ENCODE results near the gene EPHB3. TPM values are rescaled to one million over a fixed set of nuclear protein-coding genes. Genes with fewer than 3 reads are reported as not detected.

EPHB3 gene
- total and polyA plus RNA-seq, 10 of the 15 experiments (the other 5 are each of a cell fraction or from before 2014, with no cell fraction given): 0.09 TPM; not detected in 9

DNA sequence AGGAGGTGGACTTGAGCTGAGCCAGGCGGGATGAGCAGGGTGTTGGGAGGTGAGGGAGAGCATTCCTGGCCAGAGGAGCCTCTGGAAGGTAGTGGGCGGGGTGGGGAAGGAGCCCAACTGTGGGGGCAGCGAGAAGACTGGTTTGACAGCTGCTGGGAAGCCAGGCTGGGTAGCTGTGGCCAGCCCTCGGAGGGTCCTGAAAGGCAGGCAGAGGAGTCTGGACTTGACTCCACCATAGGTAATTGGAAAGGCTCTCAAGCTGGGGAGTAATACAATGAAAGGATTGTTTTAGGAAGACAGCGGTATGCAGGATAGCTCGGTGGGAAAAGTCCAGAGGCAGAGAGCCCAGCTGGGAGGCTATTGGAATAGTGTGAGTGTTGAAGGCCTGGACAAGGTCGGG, 17.2 kb downstream of the EPHB3 start:
- RAD21 ChIA-PET (ENCODE audit: unreplicated experiment): no interaction called here
- Histone ChIP-seq H3K27me3 (replicated peaks in 1 of 2; ENCODE audit: control insufficient read depth in 2 of 2, insufficient read depth in 2 of 2, low read length in 1 of 2) (no peaks in the 10 kb centered on the region; a peak in 2 of 4 replicates), H3K4me2 (ENCODE audit: control insufficient read depth, insufficient read depth) (no peak overlapping the region), H3K4me1 (ENCODE audit: control insufficient read depth, insufficient read depth, low read length) (no peaks in the 10 kb centered on the region), H3K79me2 (ENCODE audit: control insufficient read depth, insufficient read depth, low read length) (no peaks in the 10 kb centered on the region), H2AFZ (ENCODE audit: control insufficient read depth, low read depth, low read length) (no peak overlapping the region), H3K9me3 (replicated peaks; ENCODE audit: control insufficient read depth, insufficient read depth, low read length) (no peaks in the 10 kb centered on the region), H3K4me3 (no peak overlapping the region), H3K9ac (ENCODE audit: control insufficient read depth, insufficient read depth, low read length) (no peak overlapping the region), H3K36me3 (ENCODE audit: control insufficient read depth in 2 of 2, insufficient read depth in 2 of 2, low read length in 1 of 2) (no peaks in the 10 kb centered on the region), H4K20me1 (ENCODE audit: control insufficient read depth, insufficient read depth) (no peaks in the 10 kb centered on the region), H3K27ac (ENCODE audit: control insufficient read depth, insufficient read depth) (no peak overlapping the region)
- TF ChIP-seq, protein P1, sequence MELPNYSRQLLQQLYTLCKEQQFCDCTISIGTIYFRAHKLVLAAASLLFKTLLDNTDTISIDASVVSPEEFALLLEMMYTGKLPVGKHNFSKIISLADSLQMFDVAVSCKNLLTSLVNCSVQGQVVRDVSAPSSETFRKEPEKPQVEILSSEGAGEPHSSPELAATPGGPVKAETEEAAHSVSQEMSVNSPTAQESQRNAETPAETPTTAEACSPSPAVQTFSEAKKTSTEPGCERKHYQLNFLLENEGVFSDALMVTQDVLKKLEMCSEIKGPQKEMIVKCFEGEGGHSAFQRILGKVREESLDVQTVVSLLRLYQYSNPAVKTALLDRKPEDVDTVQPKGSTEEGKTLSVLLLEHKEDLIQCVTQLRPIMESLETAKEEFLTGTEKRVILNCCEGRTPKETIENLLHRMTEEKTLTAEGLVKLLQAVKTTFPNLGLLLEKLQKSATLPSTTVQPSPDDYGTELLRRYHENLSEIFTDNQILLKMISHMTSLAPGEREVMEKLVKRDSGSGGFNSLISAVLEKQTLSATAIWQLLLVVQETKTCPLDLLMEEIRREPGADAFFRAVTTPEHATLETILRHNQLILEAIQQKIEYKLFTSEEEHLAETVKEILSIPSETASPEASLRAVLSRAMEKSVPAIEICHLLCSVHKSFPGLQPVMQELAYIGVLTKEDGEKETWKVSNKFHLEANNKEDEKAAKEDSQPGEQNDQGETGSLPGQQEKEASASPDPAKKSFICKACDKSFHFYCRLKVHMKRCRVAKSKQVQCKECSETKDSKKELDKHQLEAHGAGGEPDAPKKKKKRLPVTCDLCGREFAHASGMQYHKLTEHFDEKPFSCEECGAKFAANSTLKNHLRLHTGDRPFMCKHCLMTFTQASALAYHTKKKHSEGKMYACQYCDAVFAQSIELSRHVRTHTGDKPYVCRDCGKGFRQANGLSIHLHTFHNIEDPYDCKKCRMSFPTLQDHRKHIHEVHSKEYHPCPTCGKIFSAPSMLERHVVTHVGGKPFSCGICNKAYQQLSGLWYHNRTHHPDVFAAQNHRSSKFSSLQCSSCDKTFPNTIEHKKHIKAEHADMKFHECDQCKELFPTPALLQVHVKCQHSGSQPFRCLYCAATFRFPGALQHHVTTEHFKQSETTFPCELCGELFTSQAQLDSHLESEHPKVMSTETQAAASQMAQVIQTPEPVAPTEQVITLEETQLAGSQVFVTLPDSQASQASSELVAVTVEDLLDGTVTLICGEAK (IDR thresholded peaks at IDR 0.05; ENCODE audit: borderline replicate concordance): no peak
- TF ChIP-seq IKZF1 (conservative IDR thresholded peaks at IDR 0.05) (no peak), CBX3 (IDR thresholded peaks at IDR 0.05; ENCODE audit: borderline replicate concordance, low read depth) (no peak), IKZF2 (IDR thresholded peaks at IDR 0.05) (no peak), EP300 (IDR thresholded peaks at IDR 0.05; ENCODE audit: borderline replicate concordance in 1 of 2, control insufficient read depth in 1 of 2, low read depth in 2 of 2, low read length in 2 of 2) (no peak)
- TF ChIP-seq, protein P2, sequence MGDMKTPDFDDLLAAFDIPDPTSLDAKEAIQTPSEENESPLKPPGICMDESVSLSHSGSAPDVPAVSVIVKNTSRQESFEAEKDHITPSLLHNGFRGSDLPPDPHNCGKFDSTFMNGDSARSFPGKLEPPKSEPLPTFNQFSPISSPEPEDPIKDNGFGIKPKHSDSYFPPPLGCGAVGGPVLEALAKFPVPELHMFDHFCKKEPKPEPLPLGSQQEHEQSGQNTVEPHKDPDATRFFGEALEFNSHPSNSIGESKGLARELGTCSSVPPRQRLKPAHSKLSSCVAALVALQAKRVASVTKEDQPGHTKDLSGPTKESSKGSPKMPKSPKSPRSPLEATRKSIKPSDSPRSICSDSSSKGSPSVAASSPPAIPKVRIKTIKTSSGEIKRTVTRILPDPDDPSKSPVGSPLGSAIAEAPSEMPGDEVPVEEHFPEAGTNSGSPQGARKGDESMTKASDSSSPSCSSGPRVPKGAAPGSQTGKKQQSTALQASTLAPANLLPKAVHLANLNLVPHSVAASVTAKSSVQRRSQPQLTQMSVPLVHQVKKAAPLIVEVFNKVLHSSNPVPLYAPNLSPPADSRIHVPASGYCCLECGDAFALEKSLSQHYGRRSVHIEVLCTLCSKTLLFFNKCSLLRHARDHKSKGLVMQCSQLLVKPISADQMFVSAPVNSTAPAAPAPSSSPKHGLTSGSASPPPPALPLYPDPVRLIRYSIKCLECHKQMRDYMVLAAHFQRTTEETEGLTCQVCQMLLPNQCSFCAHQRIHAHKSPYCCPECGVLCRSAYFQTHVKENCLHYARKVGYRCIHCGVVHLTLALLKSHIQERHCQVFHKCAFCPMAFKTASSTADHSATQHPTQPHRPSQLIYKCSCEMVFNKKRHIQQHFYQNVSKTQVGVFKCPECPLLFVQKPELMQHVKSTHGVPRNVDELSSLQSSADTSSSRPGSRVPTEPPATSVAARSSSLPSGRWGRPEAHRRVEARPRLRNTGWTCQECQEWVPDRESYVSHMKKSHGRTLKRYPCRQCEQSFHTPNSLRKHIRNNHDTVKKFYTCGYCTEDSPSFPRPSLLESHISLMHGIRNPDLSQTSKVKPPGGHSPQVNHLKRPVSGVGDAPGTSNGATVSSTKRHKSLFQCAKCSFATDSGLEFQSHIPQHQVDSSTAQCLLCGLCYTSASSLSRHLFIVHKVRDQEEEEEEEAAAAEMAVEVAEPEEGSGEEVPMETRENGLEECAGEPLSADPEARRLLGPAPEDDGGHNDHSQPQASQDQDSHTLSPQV (IDR thresholded peaks at IDR 0.05): no peak
- TF ChIP-seq, protein P3, sequence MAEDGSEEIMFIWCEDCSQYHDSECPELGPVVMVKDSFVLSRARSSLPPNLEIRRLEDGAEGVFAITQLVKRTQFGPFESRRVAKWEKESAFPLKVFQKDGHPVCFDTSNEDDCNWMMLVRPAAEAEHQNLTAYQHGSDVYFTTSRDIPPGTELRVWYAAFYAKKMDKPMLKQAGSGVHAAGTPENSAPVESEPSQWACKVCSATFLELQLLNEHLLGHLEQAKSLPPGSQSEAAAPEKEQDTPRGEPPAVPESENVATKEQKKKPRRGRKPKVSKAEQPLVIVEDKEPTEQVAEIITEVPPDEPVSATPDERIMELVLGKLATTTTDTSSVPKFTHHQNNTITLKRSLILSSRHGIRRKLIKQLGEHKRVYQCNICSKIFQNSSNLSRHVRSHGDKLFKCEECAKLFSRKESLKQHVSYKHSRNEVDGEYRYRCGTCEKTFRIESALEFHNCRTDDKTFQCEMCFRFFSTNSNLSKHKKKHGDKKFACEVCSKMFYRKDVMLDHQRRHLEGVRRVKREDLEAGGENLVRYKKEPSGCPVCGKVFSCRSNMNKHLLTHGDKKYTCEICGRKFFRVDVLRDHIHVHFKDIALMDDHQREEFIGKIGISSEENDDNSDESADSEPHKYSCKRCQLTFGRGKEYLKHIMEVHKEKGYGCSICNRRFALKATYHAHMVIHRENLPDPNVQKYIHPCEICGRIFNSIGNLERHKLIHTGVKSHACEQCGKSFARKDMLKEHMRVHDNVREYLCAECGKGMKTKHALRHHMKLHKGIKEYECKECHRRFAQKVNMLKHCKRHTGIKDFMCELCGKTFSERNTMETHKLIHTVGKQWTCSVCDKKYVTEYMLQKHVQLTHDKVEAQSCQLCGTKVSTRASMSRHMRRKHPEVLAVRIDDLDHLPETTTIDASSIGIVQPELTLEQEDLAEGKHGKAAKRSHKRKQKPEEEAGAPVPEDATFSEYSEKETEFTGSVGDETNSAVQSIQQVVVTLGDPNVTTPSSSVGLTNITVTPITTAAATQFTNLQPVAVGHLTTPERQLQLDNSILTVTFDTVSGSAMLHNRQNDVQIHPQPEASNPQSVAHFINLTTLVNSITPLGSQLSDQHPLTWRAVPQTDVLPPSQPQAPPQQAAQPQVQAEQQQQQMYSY (CRISPR knock-in tag; IDR thresholded peaks at IDR 0.05): no peak
- TF ChIP-seq, protein P4, sequence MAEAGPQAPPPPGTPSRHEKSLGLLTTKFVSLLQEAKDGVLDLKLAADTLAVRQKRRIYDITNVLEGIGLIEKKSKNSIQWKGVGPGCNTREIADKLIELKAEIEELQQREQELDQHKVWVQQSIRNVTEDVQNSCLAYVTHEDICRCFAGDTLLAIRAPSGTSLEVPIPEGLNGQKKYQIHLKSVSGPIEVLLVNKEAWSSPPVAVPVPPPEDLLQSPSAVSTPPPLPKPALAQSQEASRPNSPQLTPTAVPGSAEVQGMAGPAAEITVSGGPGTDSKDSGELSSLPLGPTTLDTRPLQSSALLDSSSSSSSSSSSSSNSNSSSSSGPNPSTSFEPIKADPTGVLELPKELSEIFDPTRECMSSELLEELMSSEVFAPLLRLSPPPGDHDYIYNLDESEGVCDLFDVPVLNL (IDR thresholded peaks at IDR 0.05; ENCODE audit: low read depth, low read length): no peak
- no peak for FAIRE-seq
- WGBS (ENCODE audit: insufficient coverage, insufficient replicate concordance, low lambda C conversion rate, missing lambda C conversion rate): 23% methylated on average over 7 of the region's 7 CpGs
- POLR2A ChIA-PET: no interaction called here
- CTCF ChIA-PET: interaction anchor here (1.0 kb wide), 1 partner anchor 17 kb away, joined by 3 read pairs; the partner anchor contains the start of gene EPHB3
- SMC1A ChIA-PET (ENCODE audit: uncharacterized antibody, unreplicated experiment): no interaction called here
- intact Hi-C loops (cut with micrococcal nuclease; ENCODE audit: unreplicated experiment): no loop called here
- no peak for DNase-seq (ENCODE audit: low read depth, low spot score)
- no TSS peak for BruUV-seq (replicated peaks)
- no peak for ATAC-seq
- in situ Hi-C loops (cut with MboI): no loop called here

All from GM12878 (cell line).